HCT116 (cell line): ENCODE measurements around the gene SPTLC3. TPM values are rescaled to one million over a fixed set of nuclear protein-coding genes. Genes with fewer than 3 reads are reported as not detected.

Experiments
- ATAC-seq: fragments of 200-7000 bp; cut with Tn5 transposase; 2 replicates; pipeline ENCODE4 v1.9.1; 2020; ENCODE audit warnings: mild to moderate bottlenecking, moderate library complexity
- BruUV-seq: library from RNA; stranded (reverse); fragments of 400-500 nt; replicated peaks from 2 replicates; lab custom pipeline; 2021; lab: Mats Ljungman, UMichigan
- CTCF ChIA-PET: fragments of 300-600 bp; sonication (Branson Sonifier 250); formaldehyde crosslinking; loops from one replicate; lab custom pipeline; 2021; ENCODE audit warnings: antibody characterized with exemption; lab: Charles Lee
- POLR2A ChIA-PET: fragments of 300-600, 350-600 bp; sonication (Branson Sonifier 250); formaldehyde crosslinking; loops from one replicate; lab custom pipeline; 2021; ENCODE audit warnings: antibody characterized with exemption; lab: Charles Lee
- RAD21 ChIA-PET, 2 experiments: fragments of 300-600 bp; sonication (Branson Sonifier 250); formaldehyde crosslinking; loops; one replicate each; lab custom pipeline; 2023; ENCODE audit warnings: low total read pairs in 2 of 2; ENCODE audit not compliant: uncharacterized antibody in 2 of 2, unreplicated experiment in 2 of 2, low non-redundant PET in 1 of 2; lab: Charles Lee
- DNase-seq: peaks from one replicate; pipeline ENCODE4 v3.0.0-alpha.2; 2010; ENCODE audit warnings: low read depth, low spot score
- H2AFZ ChIP-seq: fragments of 200-600 bp; shearing (Covaris generic), sonication (generic); 2 replicates; pipeline ENCODE4 v1.6.1; 2017; ENCODE audit warnings: low read depth, mixed run types, mixed read lengths, antibody characterized with exemption, low read length; ENCODE audit not compliant: poor library complexity, severe bottlenecking
- H3K27ac ChIP-seq: 2 replicates; pipeline ENCODE4 v1.5.1; 2012; ENCODE audit warnings: low read depth, low read length
- H3K27me3 ChIP-seq: fragments of 200-600 bp; sonication (generic); 2 replicates; pipeline ENCODE4 v1.6.1; 2016; ENCODE audit warnings: mixed run types, low read length, mixed read lengths; ENCODE audit not compliant: insufficient read depth
- H3K36me3 ChIP-seq, 2 experiments: fragments of 200-500 bp in 1 of 2; fragments of 200-600 bp in 1 of 2; sonication (Bioruptor generic) in 1 of 2; sonication (generic) in 1 of 2; 2 replicates each; pipeline versions ENCODE4 v1.5.1 to v1.6.1; 2014 to 2016; ENCODE audit warnings: low read length in 2 of 2, inconsistent platforms in 1 of 2, mixed read lengths in 1 of 2, mixed run types in 1 of 2; ENCODE audit not compliant: insufficient read depth in 2 of 2, control insufficient read depth in 1 of 2
- H3K4me1 ChIP-seq, 2 experiments: fragments of 200-600 bp in 1 of 2; sonication (generic) in 1 of 2; 2 replicates each; pipeline versions ENCODE4 v1.5.1 to v1.6.1; 2012 to 2017; ENCODE audit warnings: low read length in 2 of 2, inconsistent platforms in 1 of 2, mild to moderate bottlenecking in 1 of 2, mixed read lengths in 1 of 2, mixed run types in 1 of 2, moderate library complexity in 1 of 2; ENCODE audit not compliant: insufficient read depth in 2 of 2, control insufficient read depth in 1 of 2
- H3K4me2 ChIP-seq: fragments of 200-600 bp; sonication (generic); 2 replicates; pipeline ENCODE4 v1.6.1; 2017; ENCODE audit warnings: mixed run types, low read length, mixed read lengths
- H3K4me3 ChIP-seq, 2 experiments: fragments of 200-600 bp in 1 of 2; sonication (generic) in 1 of 2; replicated peaks in 1 of 2; 2 replicates each; pipeline ENCODE4 v1.5.1; 2011 to 2016; ENCODE audit warnings: low read length in 2 of 2, control low read depth in 1 of 2, low read depth in 1 of 2, mild to moderate bottlenecking in 1 of 2, mixed read lengths in 1 of 2, mixed run types in 1 of 2
- H3K79me2 ChIP-seq: fragments of 200-600 bp; sonication (generic); 2 replicates; pipeline ENCODE4 v1.6.1; 2017; ENCODE audit warnings: mild to moderate bottlenecking, mixed run types, low read length, moderate library complexity, mixed read lengths; ENCODE audit not compliant: insufficient read depth
- H3K9ac ChIP-seq: fragments of 200-600 bp; sonication (generic); 2 replicates; pipeline ENCODE4 v1.6.1; 2016; ENCODE audit warnings: low read length, mixed read lengths
- H3K9me2 ChIP-seq: fragments of 200-600 bp; sonication (generic), shearing (Covaris generic); 2 replicates; pipeline ENCODE4 v1.6.1; 2017; ENCODE audit warnings: mixed run types, mild to moderate bottlenecking, moderate library complexity; ENCODE audit not compliant: insufficient read depth
- H3K9me3 ChIP-seq, 2 experiments: fragments of 200-500 bp in 1 of 2; fragments of 200-600 bp in 1 of 2; sonication (Bioruptor generic) in 1 of 2; sonication (generic) in 1 of 2; 2 replicates each; pipeline ENCODE4 v1.6.1; 2014 to 2017; ENCODE audit warnings: low read length in 2 of 2, mixed read lengths in 2 of 2, inconsistent platforms in 1 of 2, low read depth in 1 of 2, mild to moderate bottlenecking in 1 of 2, mixed run types in 1 of 2, moderate library complexity in 1 of 2; ENCODE audit not compliant: control insufficient read depth in 1 of 2, insufficient read depth in 1 of 2
- H4K20me1 ChIP-seq: fragments of 200-600 bp; sonication (generic), shearing (Covaris generic); 2 replicates; pipeline ENCODE4 v1.6.1; 2017; ENCODE audit warnings: mixed run types, mild to moderate bottlenecking, moderate library complexity; ENCODE audit not compliant: insufficient read depth
- ATF3 ChIP-seq: IDR thresholded peaks from 2 replicates; pipeline ENCODE4 v1.6.1; 2012
- CBX3 ChIP-seq: IDR thresholded peaks from 2 replicates; pipeline ENCODE4 v1.6.1; 2012; ENCODE audit warnings: low read depth
- CTCF ChIP-seq, 3 experiments: fragments of 200-600 bp in 1 of 3; sonication (generic) in 1 of 3; IDR thresholded peaks in 2 of 3; conservative IDR thresholded peaks in 1 of 3; 2 replicates each; pipeline ENCODE4 v1.5.1; 2012 to 2017; ENCODE audit warnings: low read depth in 2 of 3, low read length in 2 of 3, antibody characterized with exemption in 1 of 3, borderline replicate concordance in 1 of 3, control low read depth in 1 of 3, mild to moderate bottlenecking in 1 of 3, mixed read lengths in 1 of 3, mixed run types in 1 of 3, moderate library complexity in 1 of 3; ENCODE audit not compliant: insufficient read depth in 1 of 3
- EZH2phosphoT487 ChIP-seq: fragments of 200-600 bp; IDR thresholded peaks from 2 replicates; pipeline ENCODE4 v1.6.1; 2018; ENCODE audit warnings: antibody characterized with exemption, borderline replicate concordance
- FOSL1 ChIP-seq: IDR thresholded peaks from 2 replicates; pipeline ENCODE4 v1.6.1; 2012; ENCODE audit warnings: low read depth
- POLR2AphosphoS5 ChIP-seq: IDR thresholded peaks from 2 replicates; pipeline ENCODE4 v1.6.1; 2011; ENCODE audit warnings: mild to moderate bottlenecking, low read depth, low read length, moderate library complexity
- RAD21 ChIP-seq: IDR thresholded peaks from 2 replicates; pipeline ENCODE4 v1.6.1; 2012; ENCODE audit warnings: low read depth, mild to moderate bottlenecking
- REST ChIP-seq: IDR thresholded peaks from 2 replicates; pipeline ENCODE4 v1.6.1; 2012; ENCODE audit warnings: low read depth
- SRF ChIP-seq: IDR thresholded peaks from 2 replicates; pipeline ENCODE4 v1.6.1; 2012; ENCODE audit warnings: low read depth
- YY1 ChIP-seq: IDR thresholded peaks from 2 replicates; pipeline ENCODE4 v1.6.1; 2011; ENCODE audit warnings: low read length, low read depth, moderate library complexity, mild to moderate bottlenecking; ENCODE audit not compliant: insufficient replicate concordance; ENCODE audit errors: extremely low read depth
- intact Hi-C: fragments of 100-400 bp; cut with micrococcal nuclease; formaldehyde crosslinking; loops from 2 replicates; pipeline ENCODE4 v1.10.0; 2022
- total RNA-seq: library from RNA; stranded (reverse); gene quantifications from one replicate; pipeline ENCODE4 v1.2.1, GENCODE V29; 2021; ENCODE audit not compliant: unreplicated experiment
- TF ChIP-seq, protein P1 (sequence below): IDR thresholded peaks from 2 replicates; pipeline ENCODE4 v1.6.1; 2011; ENCODE audit warnings: mild to moderate bottlenecking, low read length, moderate library complexity; ENCODE audit not compliant: insufficient replicate concordance; ENCODE audit errors: extremely low read depth

The SPTLC3 gene
- total RNA-seq, 1 experiment from 2014 or later: not detected

DNA sequence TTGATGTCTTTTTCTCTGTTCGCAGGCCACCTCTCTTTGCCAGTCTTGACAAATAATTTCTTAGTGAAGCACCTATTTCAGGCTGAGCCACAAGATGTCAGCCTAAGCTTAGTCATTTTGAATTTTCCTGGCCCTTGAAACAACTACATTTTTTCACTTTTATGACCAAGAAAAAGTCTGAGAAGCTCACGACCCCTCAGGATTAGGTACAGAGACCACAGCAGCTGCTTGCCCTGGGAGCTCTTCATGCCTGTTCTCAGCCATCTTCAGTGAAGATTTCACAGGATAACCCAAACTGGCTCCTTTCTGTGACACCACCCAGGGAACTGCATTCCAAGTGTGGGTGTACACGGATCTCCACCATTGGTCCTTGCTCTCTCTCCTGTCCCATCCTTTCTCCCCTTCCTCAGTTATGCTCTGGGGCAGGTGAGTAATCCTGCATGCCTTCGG is 38.4 kb upstream of the SPTLC3 start:
- no peak overlapping the region for H3K4me3 ChIP-seq
- no peak for TF ChIP-seq ATF3
- TF ChIP-seq CBX3: no peak
- no peak for TF ChIP-seq FOSL1
- no peak for TF ChIP-seq SRF
- no peak for TF ChIP-seq POLR2AphosphoS5
- no peak for TF ChIP-seq YY1
- peak; percentile 48 for TF ChIP-seq RAD21
- TF ChIP-seq REST: no peak
- no peak for TF ChIP-seq EZH2phosphoT487
- TF ChIP-seq CTCF (IDR thresholded peaks at IDR 0.05 in 2 of 3, conservative IDR thresholded peaks at IDR 0.05 in 1 of 3; ENCODE audit: borderline replicate concordance in 1 of 3, insufficient read depth in 1 of 3, low read depth in 2 of 3, low read length in 2 of 3): peak in 2 of 3 experiments; percentile 8 to 36; a peak in 2 of 6 replicates
- TF ChIP-seq, protein P1, sequence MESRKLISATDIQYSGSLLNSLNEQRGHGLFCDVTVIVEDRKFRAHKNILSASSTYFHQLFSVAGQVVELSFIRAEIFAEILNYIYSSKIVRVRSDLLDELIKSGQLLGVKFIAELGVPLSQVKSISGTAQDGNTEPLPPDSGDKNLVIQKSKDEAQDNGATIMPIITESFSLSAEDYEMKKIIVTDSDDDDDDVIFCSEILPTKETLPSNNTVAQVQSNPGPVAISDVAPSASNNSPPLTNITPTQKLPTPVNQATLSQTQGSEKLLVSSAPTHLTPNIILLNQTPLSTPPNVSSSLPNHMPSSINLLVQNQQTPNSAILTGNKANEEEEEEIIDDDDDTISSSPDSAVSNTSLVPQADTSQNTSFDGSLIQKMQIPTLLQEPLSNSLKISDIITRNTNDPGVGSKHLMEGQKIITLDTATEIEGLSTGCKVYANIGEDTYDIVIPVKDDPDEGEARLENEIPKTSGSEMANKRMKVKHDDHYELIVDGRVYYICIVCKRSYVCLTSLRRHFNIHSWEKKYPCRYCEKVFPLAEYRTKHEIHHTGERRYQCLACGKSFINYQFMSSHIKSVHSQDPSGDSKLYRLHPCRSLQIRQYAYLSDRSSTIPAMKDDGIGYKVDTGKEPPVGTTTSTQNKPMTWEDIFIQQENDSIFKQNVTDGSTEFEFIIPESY: no peak
- POLR2A ChIA-PET: no interaction called here
- no peaks in the 10 kb centered on the region for H4K20me1 ChIP-seq
- RAD21 ChIA-PET: no interaction called here
- no peak overlapping the region for H3K9ac ChIP-seq
- DNase-seq (no peak), ATAC-seq (peak; percentile 52)
- no TSS peak for BruUV-seq
- H2AFZ ChIP-seq: no peak overlapping the region
- no peaks in the 10 kb centered on the region for H3K9me3 ChIP-seq
- H3K4me2 ChIP-seq: no peak overlapping the region
- H3K9me2 ChIP-seq: no peaks in the 10 kb centered on the region
- no peaks in the 10 kb centered on the region for H3K27me3 ChIP-seq
- no peaks in the 10 kb centered on the region for H3K4me1 ChIP-seq
- CTCF ChIA-PET: interaction anchor here (0.9 kb wide), 1 partner anchor 9 kb away, joined by 3 read pairs; no protein-coding TSS in a partner anchor
- intact Hi-C loops: loop anchor here (1.0 kb wide), 1 partner anchor 136 kb away; no protein-coding TSS in a partner anchor
- no peak overlapping the region for H3K27ac ChIP-seq
- H3K36me3 ChIP-seq: no peaks in the 10 kb centered on the region
- H3K79me2 ChIP-seq: no peaks in the 10 kb centered on the region
